WTC11 (cell line): ENCODE data around the gene KRTAP1-5.

Experiments
- ATF6 ChIP-seq: sonication (generic); formaldehyde crosslinking; IDR thresholded peaks from 2 replicates; pipeline ENCODE4 v1.8.1; 2023; ENCODE audit warnings: mild to moderate bottlenecking, missing genetic modification reagents
- CBFB ChIP-seq: sonication (generic); formaldehyde crosslinking; IDR thresholded peaks from 2 replicates; pipeline ENCODE4 v1.8.1; 2022; ENCODE audit warnings: mild to moderate bottlenecking, low read depth, missing genetic modification reagents
- CTCF ChIP-seq: fragments of 200-600 bp; IDR thresholded peaks from 2 replicates; pipeline ENCODE4 v1.8.0; 2022; ENCODE audit warnings: antibody characterized with exemption
- ETV6 ChIP-seq: sonication (generic); formaldehyde crosslinking; IDR thresholded peaks from 2 replicates; pipeline ENCODE4 v1.8.1; 2022; ENCODE audit warnings: mild to moderate bottlenecking, missing genetic modification reagents
- IRF2 ChIP-seq: sonication (generic); formaldehyde crosslinking; IDR thresholded peaks from 2 replicates; pipeline ENCODE4 v1.8.0; 2022; ENCODE audit warnings: low read depth, missing genetic modification reagents, borderline replicate concordance
- RELA ChIP-seq: sonication (generic); formaldehyde crosslinking; IDR thresholded peaks from 2 replicates; pipeline ENCODE4 v1.8.1; 2022; ENCODE audit warnings: missing genetic modification reagents, mild to moderate bottlenecking, borderline replicate concordance
- SMAD4 ChIP-seq: sonication (generic); formaldehyde crosslinking; IDR thresholded peaks from 2 replicates; pipeline ENCODE4 v1.8.0; 2022; ENCODE audit warnings: mild to moderate bottlenecking, missing genetic modification reagents
- TF ChIP-seq, protein P1 (sequence below): sonication (generic); formaldehyde crosslinking; IDR thresholded peaks from 2 replicates; pipeline ENCODE4 v1.8.0; 2022; ENCODE audit warnings: missing genetic modification reagents
- TF ChIP-seq, protein P2 (sequence below): fragments of 250-450 bp; sonication (Bioruptor Pico); IDR thresholded peaks from 2 replicates; pipeline ENCODE4 v1.9.0; 2021; ENCODE audit warnings: mild to moderate bottlenecking
- TF ChIP-seq, protein P3 (sequence below): sonication (generic); formaldehyde crosslinking; IDR thresholded peaks from 2 replicates; pipeline ENCODE4 v1.8.1; 2023; ENCODE audit warnings: mild to moderate bottlenecking, missing genetic modification reagents

GRCh38 chr17:41013606-41014005, 13.4 kb downstream of the KRTAP1-5 start:
- no peak for TF ChIP-seq ETV6 (CRISPR knock-in tag)
- TF ChIP-seq SMAD4 (CRISPR knock-in tag), result no peak
- TF ChIP-seq CTCF, result no peak
- no peak for TF ChIP-seq RELA (CRISPR knock-in tag)
- TF ChIP-seq, protein P1, sequence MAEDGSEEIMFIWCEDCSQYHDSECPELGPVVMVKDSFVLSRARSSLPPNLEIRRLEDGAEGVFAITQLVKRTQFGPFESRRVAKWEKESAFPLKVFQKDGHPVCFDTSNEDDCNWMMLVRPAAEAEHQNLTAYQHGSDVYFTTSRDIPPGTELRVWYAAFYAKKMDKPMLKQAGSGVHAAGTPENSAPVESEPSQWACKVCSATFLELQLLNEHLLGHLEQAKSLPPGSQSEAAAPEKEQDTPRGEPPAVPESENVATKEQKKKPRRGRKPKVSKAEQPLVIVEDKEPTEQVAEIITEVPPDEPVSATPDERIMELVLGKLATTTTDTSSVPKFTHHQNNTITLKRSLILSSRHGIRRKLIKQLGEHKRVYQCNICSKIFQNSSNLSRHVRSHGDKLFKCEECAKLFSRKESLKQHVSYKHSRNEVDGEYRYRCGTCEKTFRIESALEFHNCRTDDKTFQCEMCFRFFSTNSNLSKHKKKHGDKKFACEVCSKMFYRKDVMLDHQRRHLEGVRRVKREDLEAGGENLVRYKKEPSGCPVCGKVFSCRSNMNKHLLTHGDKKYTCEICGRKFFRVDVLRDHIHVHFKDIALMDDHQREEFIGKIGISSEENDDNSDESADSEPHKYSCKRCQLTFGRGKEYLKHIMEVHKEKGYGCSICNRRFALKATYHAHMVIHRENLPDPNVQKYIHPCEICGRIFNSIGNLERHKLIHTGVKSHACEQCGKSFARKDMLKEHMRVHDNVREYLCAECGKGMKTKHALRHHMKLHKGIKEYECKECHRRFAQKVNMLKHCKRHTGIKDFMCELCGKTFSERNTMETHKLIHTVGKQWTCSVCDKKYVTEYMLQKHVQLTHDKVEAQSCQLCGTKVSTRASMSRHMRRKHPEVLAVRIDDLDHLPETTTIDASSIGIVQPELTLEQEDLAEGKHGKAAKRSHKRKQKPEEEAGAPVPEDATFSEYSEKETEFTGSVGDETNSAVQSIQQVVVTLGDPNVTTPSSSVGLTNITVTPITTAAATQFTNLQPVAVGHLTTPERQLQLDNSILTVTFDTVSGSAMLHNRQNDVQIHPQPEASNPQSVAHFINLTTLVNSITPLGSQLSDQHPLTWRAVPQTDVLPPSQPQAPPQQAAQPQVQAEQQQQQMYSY, result no peak
- TF ChIP-seq, protein P2, sequence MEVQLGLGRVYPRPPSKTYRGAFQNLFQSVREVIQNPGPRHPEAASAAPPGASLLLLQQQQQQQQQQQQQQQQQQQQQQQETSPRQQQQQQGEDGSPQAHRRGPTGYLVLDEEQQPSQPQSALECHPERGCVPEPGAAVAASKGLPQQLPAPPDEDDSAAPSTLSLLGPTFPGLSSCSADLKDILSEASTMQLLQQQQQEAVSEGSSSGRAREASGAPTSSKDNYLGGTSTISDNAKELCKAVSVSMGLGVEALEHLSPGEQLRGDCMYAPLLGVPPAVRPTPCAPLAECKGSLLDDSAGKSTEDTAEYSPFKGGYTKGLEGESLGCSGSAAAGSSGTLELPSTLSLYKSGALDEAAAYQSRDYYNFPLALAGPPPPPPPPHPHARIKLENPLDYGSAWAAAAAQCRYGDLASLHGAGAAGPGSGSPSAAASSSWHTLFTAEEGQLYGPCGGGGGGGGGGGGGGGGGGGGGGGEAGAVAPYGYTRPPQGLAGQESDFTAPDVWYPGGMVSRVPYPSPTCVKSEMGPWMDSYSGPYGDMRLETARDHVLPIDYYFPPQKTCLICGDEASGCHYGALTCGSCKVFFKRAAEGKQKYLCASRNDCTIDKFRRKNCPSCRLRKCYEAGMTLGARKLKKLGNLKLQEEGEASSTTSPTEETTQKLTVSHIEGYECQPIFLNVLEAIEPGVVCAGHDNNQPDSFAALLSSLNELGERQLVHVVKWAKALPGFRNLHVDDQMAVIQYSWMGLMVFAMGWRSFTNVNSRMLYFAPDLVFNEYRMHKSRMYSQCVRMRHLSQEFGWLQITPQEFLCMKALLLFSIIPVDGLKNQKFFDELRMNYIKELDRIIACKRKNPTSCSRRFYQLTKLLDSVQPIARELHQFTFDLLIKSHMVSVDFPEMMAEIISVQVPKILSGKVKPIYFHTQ (CRISPR knock-in tag), result no peak
- no peak for TF ChIP-seq IRF2 (CRISPR knock-in tag)
- no peak for TF ChIP-seq CBFB (CRISPR knock-in tag)
- TF ChIP-seq, protein P3, sequence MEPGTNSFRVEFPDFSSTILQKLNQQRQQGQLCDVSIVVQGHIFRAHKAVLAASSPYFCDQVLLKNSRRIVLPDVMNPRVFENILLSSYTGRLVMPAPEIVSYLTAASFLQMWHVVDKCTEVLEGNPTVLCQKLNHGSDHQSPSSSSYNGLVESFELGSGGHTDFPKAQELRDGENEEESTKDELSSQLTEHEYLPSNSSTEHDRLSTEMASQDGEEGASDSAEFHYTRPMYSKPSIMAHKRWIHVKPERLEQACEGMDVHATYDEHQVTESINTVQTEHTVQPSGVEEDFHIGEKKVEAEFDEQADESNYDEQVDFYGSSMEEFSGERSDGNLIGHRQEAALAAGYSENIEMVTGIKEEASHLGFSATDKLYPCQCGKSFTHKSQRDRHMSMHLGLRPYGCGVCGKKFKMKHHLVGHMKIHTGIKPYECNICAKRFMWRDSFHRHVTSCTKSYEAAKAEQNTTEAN (CRISPR knock-in tag), result no peak
- no peak for TF ChIP-seq ATF6 (CRISPR knock-in tag)
